Osteocyte (in vitro differentiated cells): ENCODE data around the gene KREMEN1. TPM values are rescaled to one million over a fixed set of nuclear protein-coding genes. Genes with fewer than 3 reads are reported as not detected.

Experiments used
- DNase-seq: peaks from one replicate; pipeline ENCODE4 v3.0.0; 2021; ENCODE audit warnings: mixed read lengths; ENCODE audit not compliant: unreplicated experiment; ENCODE audit errors: extremely low spot score
- H3K27ac Mint-ChIP-seq: one replicate; pipeline ENCODE4 v1.8.0; 2021; ENCODE audit warnings: mild to moderate bottlenecking, mixed read lengths; ENCODE audit not compliant: unreplicated experiment
- H3K27me3 Mint-ChIP-seq: one replicate; pipeline ENCODE4 v1.8.0; 2021; ENCODE audit warnings: mixed read lengths; ENCODE audit not compliant: unreplicated experiment
- H3K36me3 Mint-ChIP-seq: one replicate; pipeline ENCODE4 v1.8.0; 2021; ENCODE audit warnings: mixed read lengths; ENCODE audit not compliant: unreplicated experiment
- H3K4me1 Mint-ChIP-seq: one replicate; pipeline ENCODE4 v1.8.0; 2021; ENCODE audit warnings: mixed read lengths; ENCODE audit not compliant: unreplicated experiment
- H3K4me3 Mint-ChIP-seq: one replicate; pipeline ENCODE4 v1.8.0; 2021; ENCODE audit warnings: mild to moderate bottlenecking, moderate library complexity, mixed read lengths; ENCODE audit not compliant: unreplicated experiment
- H3K9me3 Mint-ChIP-seq: one replicate; pipeline ENCODE4 v1.8.0; 2021; ENCODE audit warnings: mixed read lengths; ENCODE audit not compliant: unreplicated experiment
- CTCF ChIP-seq: fragments of 200-600 bp; sonication (generic); IDR thresholded peaks from 2 replicates; pipeline ENCODE4 v1.5.0; 2021; ENCODE audit warnings: antibody characterized with exemption, mild to moderate bottlenecking, moderate library complexity
- total RNA-seq: library from RNA; stranded (reverse); gene quantifications from 2 replicates; pipeline ENCODE4 v1.2.1, GENCODE V29; 2021

The KREMEN1 gene
- total RNA-seq, 1 donor from 2014 or later: 2.9 TPM

GRCh38 chr22:29095459-29095858, 22.6 kb downstream of the KREMEN1 start:
- no peak for DNase-seq
- no peak for TF ChIP-seq CTCF
- Mint-ChIP-seq H3K4me3 (no peak overlapping the region), H3K4me1 (peaks cover 28% of the 10 kb centered on the region), H3K27me3 (peaks cover 2% of the 10 kb centered on the region), H3K36me3 (no peaks in the 10 kb centered on the region), H3K27ac (no peak overlapping the region), H3K9me3 (no peaks in the 10 kb centered on the region)

- Mint-ChIP-seq H3K4me1 (peaks cover 26% of the 10 kb centered on the region), H3K4me3 (no peak overlapping the region), H3K27me3 (peaks cover under 1% of the 10 kb centered on the region), H3K27ac (peak overlapping the region; percentile 12), H3K36me3 (no peaks in the 10 kb centered on the region), H3K9me3 (no peaks in the 10 kb centered on the region)
- no peak for TF ChIP-seq CTCF
- DNase-seq: no peak
These were observed 24.2 kb downstream of the KREMEN1 start for GRCh38 chr22:29096736-29097669.

- no peak for DNase-seq
- H3K27me3 Mint-ChIP-seq: no peaks in the 10 kb centered on the region
- no peak overlapping the region for H3K4me3 Mint-ChIP-seq
- peaks cover 21% of the 10 kb centered on the region for H3K4me1 Mint-ChIP-seq
- H3K36me3 Mint-ChIP-seq: no peaks in the 10 kb centered on the region
- H3K27ac Mint-ChIP-seq: no peak overlapping the region
- H3K9me3 Mint-ChIP-seq: no peaks in the 10 kb centered on the region
- TF ChIP-seq CTCF: no peak
These were observed 25.5 kb downstream of the KREMEN1 start for GRCh38 chr22:29098296-29098695.

- no peak overlapping the region for H3K27ac Mint-ChIP-seq
- H3K4me1 Mint-ChIP-seq: peaks cover 2% of the 10 kb centered on the region
- H3K9me3 Mint-ChIP-seq: no peaks in the 10 kb centered on the region
- H3K27me3 Mint-ChIP-seq: no peaks in the 10 kb centered on the region
- no peak for TF ChIP-seq CTCF
- no peaks in the 10 kb centered on the region for H3K36me3 Mint-ChIP-seq
- no peak overlapping the region for H3K4me3 Mint-ChIP-seq
- DNase-seq: no peak
These were observed 29.5 kb downstream of the KREMEN1 start for GRCh38 chr22:29102300-29102699.

GRCh38 chr22:29103121-29103520, 30.3 kb downstream of the KREMEN1 start:
- Mint-ChIP-seq H3K4me1 (no peaks in the 10 kb centered on the region), H3K36me3 (no peaks in the 10 kb centered on the region), H3K9me3 (no peaks in the 10 kb centered on the region), H3K4me3 (no peak overlapping the region), H3K27ac (no peak overlapping the region), H3K27me3 (no peaks in the 10 kb centered on the region)
- TF ChIP-seq CTCF: no peak
- DNase-seq: no peak
